GM19372 (cell line): ENCODE measurements around the gene RREB1.
A peak's percentile ranks its signal among the peaks of the same experiment; 100 is the strongest.

ENCODE experiments used
- ATAC-seq: cut with Tn5 transposase; IDR thresholded peaks from one replicate; pipeline ENCODE4 v1.9.1; 2021; ENCODE audit warnings: mild to moderate bottlenecking, low read depth, moderate library complexity; ENCODE audit not compliant: unreplicated experiment

RREB1 gene

DNA sequence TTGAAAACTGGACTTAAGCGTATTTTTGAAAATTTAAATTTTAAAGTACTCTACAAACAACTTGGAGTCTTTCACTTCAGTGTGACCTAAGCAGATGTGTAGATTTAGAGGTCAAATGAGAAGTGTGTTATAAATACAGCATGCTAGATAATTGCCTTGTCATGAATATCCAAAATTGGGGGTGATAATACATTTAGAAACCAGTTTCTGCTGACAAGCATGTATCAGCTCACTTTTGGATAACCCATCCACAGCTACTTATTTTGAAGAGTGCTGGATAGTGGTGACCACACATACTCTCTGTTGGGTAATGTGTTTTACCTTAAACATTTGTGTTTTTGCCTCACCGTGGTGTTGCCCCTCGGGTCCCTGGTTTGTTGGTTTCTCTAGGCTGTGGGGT, 14.9 kb downstream of the RREB1 start:
- no peak for ATAC-seq

- no peak for ATAC-seq
These were observed 16.4 kb downstream of the RREB1 start for GRCh38 chr6:7124114-7124513.

DNA sequence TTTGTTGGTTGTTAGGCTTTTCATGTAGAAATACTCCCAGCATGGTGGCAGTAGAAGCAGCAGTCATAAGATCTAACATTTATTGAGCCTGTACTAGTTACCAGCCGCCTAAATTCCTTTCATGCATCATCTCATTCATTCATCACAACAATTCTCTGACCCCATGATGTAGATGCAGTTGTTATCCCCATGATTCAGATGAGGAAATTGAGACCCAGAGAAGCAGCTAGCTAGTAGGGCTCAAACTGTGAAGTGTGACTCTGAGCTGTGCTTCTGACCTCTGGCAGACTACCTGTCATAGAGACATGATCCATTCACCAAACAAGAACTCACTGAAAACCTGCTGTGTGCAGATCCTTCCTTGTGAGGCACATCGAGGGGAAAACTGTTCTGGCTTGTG, 16.9 kb downstream of the RREB1 start:
- no peak for ATAC-seq

GRCh38 chr6:7125290-7125689, 17.5 kb downstream of the RREB1 start:
- ATAC-seq = no peak

GRCh38 chr6:7126754-7127153, 19.0 kb downstream of the RREB1 start:
- no peak for ATAC-seq

- ATAC-seq = no peak
These were observed 19.9 kb downstream of the RREB1 start for GRCh38 chr6:7127680-7128079.

GRCh38 chr6:7129360-7129759, 21.6 kb downstream of the RREB1 start:
- ATAC-seq = no peak

DNA sequence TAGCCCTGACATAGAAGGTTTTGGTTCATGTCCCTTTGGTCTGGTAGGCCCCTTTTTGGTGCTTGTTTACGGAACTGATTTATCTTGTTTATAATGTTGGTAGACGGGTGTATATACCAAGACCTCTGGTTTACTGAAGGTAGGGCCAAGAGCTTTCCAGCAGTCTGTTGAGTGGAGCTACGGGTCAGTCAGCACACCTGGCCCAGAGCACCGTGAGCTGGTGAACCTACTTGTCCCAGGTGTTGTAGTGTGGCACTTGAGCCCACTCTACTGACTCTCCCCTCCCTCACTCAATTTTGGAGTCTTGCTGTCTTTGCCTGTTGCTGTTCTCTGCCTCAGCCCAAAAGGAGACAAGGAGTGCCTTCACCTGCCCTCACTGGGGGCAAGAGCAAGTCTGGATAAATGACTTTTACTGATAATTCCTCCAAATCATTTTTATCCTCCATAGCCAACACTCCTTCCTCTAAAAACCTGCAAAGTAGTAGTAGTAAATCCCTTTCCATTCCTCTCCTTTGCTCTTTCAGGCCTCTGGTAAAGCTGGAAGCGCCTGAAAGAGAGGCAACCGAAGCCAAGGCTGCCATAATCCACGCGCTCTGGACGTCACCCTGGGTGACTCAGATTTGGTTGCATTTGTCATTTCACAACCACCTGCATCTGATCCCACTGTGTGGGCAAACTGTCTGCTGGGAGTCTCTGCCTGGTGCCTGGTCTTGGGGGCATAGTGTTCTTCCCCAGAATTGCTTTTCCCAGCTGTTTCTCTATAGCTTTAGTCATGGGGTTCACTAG, 22.2 kb downstream of the RREB1 start:
- no peak for ATAC-seq

GRCh38 chr6:7131390-7131789, 23.6 kb downstream of the RREB1 start:
- ATAC-seq = no peak

DNA sequence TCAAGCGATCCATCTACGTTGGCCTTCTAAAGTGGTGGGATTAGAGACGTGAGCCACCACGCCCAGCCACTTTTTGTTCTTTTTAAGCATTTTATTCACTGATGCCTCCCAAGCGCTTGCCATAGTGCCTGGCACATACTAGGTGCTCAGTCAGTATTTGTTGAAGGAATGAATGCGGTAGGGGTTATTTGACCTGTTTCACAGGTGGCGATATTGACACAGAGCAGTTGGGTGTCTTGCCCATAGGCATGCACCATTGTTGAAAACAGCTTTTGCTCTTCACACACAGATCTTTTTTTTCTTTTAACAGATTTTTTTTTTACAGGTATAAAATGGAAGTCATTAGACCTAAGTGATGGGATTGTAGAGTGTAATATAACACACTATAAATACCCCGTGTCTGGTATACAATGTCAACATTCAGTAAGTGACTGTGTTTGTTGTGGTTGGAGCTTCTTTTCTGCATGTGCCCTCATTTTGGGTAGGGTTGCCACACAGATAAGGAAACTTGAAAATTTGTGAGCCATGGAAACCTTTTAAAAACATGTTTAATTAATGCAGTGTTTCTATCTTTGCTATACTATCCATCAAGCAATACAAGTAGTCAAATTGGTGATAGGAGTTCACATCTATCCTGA, 24.8 kb downstream of the RREB1 start:
- no peak for ATAC-seq

DNA sequence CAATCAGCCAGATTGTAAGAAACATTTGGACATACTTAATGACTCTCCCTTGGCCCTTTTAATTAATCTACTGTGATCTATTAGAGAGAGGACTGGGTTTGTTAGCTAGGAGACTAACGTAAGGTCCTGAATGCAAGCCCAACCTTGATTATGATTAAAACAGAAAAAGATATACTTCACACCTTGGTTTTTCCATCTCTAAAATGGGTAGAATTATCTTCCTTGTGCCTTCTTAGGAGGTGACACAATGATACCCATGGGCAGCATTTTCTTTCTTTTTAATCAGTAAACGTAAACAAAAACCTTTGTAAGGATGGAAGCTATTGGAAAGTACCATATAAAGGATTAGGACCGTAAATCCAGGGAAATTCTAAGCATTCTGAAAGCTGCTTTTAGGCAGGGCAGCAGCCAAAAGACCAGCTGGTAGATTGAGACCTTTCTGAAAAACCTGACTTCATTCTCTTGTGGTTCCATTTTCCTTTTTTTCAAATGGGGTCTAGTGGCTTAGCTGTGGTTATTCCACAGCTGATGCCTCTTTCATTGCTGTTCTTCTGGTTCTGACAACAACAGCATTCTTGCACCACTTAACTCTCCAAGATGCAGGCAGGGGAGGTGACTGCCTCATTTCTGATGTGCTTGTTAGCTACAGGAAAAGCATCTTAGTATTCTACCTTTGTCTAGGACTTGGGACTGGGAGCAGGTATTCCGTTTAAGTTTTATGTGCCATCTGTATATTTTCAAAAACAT, 27.4 kb downstream of the RREB1 start:
- ATAC-seq = no peak

DNA sequence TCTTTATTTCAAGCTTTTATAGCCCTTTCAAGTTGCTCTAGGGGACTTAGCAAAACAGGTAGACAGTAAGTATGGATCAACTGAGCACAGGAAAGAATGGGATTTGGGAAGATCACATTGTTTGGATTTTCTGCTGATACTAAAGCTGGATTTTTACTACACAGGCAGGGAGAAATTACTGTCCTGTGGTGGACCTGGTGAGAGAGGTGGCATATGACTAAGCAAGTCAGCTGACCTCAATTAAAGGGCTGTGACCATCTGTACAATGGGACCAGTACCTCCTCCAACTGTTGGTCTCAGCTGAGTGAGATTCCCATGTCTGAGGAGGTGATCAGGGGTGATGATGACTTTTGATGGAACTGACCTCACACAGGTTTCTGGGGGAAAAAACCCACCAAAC, 28.0 kb downstream of the RREB1 start:
- ATAC-seq = no peak

DNA sequence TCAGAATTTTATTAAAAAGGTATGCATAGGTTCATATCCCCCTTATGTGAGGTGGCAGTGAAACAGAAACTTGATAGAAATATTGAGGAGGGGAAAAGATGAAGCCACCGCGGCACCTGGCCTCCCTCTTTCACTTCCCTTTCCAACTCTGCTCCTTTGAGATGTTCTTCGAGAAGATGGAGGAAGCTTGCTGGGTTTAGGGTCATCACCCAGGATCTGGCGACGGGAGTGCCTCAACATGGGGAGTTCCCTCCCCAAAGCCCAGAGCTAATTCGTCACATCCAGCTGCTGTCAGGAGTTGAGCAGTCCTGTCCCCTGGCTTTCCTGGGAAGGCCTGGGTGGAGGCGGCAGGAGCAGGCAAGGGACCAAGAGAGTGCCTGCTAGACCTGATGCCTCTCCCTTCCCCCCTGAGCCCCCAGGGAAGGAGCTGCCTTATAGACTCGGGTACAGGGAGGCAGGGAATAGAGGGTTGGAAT, 29.1 kb downstream of the RREB1 start:
- peak; percentile 40 for ATAC-seq

GRCh38 chr6:7137335-7138045, 29.7 kb downstream of the RREB1 start:
- ATAC-seq = peak; percentile 31

DNA sequence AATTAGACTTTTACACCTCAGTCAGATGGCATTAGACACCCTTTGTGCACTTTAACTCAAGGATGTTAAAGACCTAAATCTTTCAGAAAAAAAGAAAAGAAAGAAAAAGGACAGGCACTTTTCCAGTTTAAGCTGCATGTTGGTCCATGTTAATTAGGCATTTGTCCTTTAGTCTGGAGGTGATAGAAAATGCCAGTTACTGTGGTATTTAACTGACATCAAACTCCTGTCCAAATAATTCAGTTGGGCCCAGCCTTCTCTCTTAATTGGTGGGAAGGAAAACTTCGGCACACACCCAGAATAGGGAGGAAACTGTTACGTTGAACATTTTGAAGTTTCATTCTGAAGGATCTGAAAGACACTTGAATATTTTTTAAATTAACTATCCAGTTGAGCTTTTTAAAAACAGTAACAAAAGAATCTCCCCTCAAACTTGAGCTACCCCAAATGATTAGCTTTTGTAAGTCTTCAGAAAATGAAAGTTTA, 30.3 kb downstream of the RREB1 start:
- no peak for ATAC-seq

- no peak for ATAC-seq
These were observed 31.2 kb downstream of the RREB1 start for GRCh38 chr6:7138921-7139358.

DNA sequence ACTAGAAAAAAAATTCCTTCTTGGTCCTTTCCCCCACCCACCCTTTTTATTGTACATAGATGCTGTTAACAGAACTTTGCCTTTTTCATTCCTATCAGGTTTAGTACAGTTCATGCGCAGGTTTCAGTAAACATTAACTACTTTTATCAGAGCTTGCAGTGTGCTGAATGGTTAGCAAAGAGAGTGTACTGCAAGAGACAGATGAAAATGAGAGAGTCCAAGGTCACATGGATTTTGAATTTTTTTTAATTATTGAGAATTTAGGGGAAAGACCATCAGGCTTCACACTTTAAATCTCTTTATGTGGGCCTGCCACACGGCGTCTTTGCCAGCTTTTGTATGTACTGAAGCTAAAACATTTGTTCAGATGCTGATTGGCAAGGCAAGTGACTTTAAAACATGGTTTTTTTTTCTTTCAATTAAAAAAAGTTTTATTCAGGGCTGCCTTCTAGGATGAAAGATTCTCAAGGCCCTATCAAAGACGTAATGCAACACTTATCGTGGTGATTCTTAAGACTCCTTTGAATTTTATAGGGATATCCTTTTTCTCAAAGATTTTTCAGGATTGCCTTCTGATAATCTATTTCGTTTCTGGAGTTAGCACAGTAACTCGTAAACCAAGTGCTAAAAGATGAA, 32.2 kb downstream of the RREB1 start:
- no peak for ATAC-seq

DNA sequence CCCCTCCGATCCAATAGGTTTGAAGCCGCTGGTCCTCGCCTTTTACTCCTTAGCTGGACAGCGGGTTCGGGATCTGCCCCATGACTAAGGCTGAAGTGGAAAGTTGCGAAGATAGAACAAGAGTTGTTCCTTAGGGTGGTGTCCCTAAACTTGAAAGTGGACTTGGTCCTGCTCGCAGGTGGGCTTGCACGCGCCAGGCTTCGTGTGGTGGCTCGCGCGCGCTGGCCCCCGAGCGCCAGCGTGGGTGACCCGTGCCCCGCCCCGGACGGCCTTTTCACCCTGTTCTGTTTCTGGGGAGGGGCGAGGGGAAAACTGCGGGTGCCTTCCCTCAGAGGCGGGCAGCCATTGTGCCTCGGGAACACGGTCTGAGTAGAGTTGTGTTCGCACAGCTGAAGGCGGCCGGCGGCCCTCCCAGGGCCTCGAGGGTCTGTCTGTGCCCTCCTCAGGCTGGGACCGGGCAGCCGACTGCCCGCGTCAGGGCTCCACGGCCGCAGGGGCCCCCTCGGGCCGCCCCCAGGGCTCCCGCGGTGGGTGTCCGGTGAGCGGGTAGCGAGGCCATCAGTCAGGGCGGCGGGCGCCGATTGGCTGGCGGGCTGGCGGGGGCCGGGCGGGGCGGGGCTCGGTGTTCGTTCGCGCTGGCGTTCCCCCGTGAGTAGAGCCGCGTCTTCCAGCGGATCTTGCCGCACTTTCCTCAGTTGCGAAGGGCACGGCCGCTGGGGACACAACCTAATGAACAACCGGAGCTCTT, 33.0 kb downstream of the RREB1 start:
- ATAC-seq = peak; percentile 59

- ATAC-seq = no peak
These were observed 34.6 kb downstream of the RREB1 start for GRCh38 chr6:7142228-7142801.
